Thyroid gland (tissue), 4 donors: ENCODE measurements around the gene NLK.

ENCODE experiments used
- POLR2A ChIP-seq, 2 donors: fragments of 450-650 bp; IDR thresholded peaks; one replicate each; pipeline ENCODE4 v1.6.1; 2017; ENCODE audit warnings: antibody characterized with exemption in 2 of 2, mild to moderate bottlenecking in 2 of 2, moderate library complexity in 1 of 2
- TF ChIP-seq, protein P1 (sequence below), 6 experiments: fragments of 200-600 bp in 3 of 6; fragments of 450-650 bp in 3 of 6; sonication (generic) in 3 of 6; IDR thresholded peaks; one replicate each; pipeline ENCODE4 v1.5.1; 2016 to 2019; ENCODE audit warnings: antibody characterized with exemption in 6 of 6, mild to moderate bottlenecking in 2 of 6, inconsistent platforms in 1 of 6, moderate library complexity in 1 of 6

DNA sequence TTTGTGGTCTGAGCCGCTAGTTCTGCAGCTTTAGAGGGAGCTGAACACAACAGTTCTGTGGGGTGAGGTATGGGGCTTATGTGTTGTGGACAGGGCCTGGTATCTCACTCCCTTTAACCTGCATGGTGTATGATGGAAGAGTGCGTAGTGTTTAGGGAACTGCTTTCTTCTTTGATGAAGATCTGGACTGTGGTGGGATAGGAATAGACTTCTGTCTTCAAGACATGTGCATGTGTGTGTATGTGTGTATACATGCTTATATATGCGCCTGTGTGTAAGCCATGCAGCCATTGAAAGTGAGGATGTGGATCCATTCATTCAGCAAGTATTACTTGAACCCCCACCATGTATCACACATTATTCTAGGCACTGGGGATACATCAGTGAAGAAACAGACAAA, 161.8 kb downstream of the NLK start:
- TF ChIP-seq, protein P1, sequence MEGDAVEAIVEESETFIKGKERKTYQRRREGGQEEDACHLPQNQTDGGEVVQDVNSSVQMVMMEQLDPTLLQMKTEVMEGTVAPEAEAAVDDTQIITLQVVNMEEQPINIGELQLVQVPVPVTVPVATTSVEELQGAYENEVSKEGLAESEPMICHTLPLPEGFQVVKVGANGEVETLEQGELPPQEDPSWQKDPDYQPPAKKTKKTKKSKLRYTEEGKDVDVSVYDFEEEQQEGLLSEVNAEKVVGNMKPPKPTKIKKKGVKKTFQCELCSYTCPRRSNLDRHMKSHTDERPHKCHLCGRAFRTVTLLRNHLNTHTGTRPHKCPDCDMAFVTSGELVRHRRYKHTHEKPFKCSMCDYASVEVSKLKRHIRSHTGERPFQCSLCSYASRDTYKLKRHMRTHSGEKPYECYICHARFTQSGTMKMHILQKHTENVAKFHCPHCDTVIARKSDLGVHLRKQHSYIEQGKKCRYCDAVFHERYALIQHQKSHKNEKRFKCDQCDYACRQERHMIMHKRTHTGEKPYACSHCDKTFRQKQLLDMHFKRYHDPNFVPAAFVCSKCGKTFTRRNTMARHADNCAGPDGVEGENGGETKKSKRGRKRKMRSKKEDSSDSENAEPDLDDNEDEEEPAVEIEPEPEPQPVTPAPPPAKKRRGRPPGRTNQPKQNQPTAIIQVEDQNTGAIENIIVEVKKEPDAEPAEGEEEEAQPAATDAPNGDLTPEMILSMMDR (IDR thresholded peaks at IDR 0.05): no peak
- no peak for TF ChIP-seq POLR2A (IDR thresholded peaks at IDR 0.05)
